Measurements from ENCODE around the gene TMEM91. TPM values are rescaled to one million over a fixed set of nuclear protein-coding genes. Genes with fewer than 3 reads are reported as not detected.

TMEM91 gene
- total RNA-seq, 1 donor from 2014 or later, result 14.3 TPM

DNA sequence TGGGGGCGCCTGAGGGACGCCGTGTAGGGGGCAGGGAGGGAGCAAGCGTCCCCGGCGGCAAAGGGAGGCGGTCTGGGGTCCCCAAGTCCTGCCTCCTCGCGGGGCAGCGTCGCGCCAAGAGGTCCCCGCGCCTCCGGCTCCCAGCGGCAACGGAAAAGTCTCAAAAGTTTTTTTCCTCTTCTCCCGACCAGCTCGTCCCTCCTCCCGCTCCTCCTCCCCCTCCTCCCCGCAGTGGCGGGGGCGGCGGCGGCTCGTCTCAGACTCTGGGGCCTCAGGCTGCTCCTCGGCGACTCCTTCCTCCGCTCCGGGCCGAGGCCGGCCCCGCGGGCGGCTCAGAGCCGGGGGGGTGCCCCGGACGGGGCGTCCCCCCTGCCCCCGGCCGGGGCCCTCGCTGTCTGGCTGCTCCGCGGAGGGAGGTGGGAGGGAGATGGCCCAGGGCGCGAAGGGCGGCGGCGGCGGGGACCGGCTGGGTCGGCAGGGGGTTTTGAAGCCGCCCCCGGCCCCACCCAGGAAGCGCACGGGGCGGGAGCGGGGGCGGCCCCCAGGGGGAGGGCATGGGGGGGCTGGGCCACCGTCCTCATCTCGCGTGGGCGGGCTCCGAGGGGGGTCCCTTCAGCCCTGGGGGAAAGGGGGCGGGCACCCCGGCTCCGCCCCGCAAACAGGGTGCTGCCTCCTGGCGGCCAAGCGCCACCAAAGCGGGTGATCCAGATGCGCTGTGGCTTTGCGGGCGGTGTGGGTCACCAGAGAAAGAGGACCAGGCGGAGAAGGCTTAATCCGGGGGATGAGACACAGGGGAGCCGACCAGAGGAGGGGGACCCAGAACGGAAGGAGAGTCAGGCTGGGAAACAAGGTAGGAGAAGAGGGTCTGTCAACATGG, 22.6 kb upstream of the TMEM91 start, which contains the start of gene TGFB1:
Gene TGFB1, minus strand, starts transcription at position 457 of the 877 bp plus-strand sequence. CDS start 878 bp downstream, outside the sequence.
- Mint-ChIP-seq H3K36me3 (ENCODE audit: insufficient read depth) (no peaks in the 10 kb centered on the region), H3K27me3 (peaks cover 52% of the 10 kb centered on the region), H3K4me1 (ENCODE audit: low read depth) (peaks cover 14% of the 10 kb centered on the region), H3K9me3 (ENCODE audit: low read depth) (no peaks in the 10 kb centered on the region), H3K4me3 (ENCODE audit: low read depth) (peak within 1 kb of the TSS; percentile 80), H3K27ac (peak within 1 kb of the TSS; percentile 34)
- TF ChIP-seq, protein P1, sequence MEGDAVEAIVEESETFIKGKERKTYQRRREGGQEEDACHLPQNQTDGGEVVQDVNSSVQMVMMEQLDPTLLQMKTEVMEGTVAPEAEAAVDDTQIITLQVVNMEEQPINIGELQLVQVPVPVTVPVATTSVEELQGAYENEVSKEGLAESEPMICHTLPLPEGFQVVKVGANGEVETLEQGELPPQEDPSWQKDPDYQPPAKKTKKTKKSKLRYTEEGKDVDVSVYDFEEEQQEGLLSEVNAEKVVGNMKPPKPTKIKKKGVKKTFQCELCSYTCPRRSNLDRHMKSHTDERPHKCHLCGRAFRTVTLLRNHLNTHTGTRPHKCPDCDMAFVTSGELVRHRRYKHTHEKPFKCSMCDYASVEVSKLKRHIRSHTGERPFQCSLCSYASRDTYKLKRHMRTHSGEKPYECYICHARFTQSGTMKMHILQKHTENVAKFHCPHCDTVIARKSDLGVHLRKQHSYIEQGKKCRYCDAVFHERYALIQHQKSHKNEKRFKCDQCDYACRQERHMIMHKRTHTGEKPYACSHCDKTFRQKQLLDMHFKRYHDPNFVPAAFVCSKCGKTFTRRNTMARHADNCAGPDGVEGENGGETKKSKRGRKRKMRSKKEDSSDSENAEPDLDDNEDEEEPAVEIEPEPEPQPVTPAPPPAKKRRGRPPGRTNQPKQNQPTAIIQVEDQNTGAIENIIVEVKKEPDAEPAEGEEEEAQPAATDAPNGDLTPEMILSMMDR (IDR thresholded peaks at IDR 0.05; ENCODE audit: unreplicated experiment), result peak; percentile 93
- DNase-seq (ENCODE audit: low spot score, unreplicated experiment), result peak; percentile 66

DNA sequence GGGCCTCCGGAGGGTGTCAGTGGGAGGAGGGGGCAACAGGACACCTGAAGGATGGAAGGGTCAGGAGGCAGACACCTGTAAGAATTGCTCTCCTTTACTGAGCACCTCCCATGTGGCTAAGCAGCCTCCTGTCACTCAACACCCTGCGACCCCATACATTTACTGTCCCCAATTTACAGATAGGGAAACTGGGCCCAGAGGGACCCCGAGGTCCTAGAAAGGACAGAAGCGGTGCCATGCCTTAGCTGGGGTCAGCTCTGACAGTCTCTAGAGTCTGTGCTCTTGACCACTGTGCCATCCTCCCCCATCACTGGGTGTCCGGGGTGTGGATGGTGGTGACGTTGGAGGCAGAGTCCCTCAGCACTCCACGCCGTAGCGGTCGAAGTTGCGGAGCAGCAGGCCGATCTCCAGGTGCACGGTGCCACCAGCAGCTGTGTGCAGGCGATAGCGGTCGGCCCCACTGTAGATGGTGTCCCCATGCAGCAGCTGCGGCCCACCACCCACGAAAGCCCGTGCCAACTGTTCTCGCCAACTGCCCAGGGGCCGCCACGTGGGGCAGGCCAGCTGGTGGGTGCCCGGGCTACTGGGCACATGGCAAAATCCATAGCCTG, 21.9 kb upstream of the TMEM91 start:
- peak overlapping the region; percentile 34 for H3K27ac Mint-ChIP-seq

DNA sequence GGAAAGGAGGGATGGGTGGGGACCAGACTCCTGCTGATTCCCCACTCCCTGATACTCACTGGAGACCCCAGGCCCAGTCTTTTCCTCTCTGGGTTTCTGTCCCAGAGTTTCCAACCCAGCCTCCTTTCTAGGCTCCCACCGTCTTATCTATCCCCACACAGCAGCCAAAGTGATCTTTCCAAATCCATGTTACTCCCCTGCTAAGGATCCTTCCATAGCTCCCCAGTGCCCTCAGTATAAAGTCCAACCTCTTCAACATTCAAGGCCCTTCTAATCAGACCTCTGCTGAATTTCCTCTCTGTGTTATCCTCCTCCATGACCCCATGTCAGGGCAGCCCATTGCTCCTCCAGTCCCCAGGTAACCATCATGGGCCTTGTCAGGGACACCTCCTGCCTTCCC, 21.3 kb upstream of the TMEM91 start:
- Mint-ChIP-seq H3K27ac (no peak overlapping the region), H3K9me3 (ENCODE audit: low read depth) (no peaks in the 10 kb centered on the region), H3K4me3 (ENCODE audit: low read depth) (peak overlapping the region; percentile 32)

More for the DNA sequence above, 21.9 kb upstream of the TMEM91 start:
- H3K4me1 Mint-ChIP-seq (ENCODE audit: low read depth), result peaks cover 14% of the 10 kb centered on the region
- TF ChIP-seq, protein P1 (IDR thresholded peaks at IDR 0.05; ENCODE audit: unreplicated experiment), result no peak
- DNase-seq (ENCODE audit: low spot score, unreplicated experiment), result no peak
- no peaks in the 10 kb centered on the region for H3K9me3 Mint-ChIP-seq (ENCODE audit: low read depth)
- H3K36me3 Mint-ChIP-seq (ENCODE audit: insufficient read depth), result no peaks in the 10 kb centered on the region
- H3K27me3 Mint-ChIP-seq, result peaks cover 46% of the 10 kb centered on the region
- H3K4me3 Mint-ChIP-seq (ENCODE audit: low read depth), result peak overlapping the region; percentile 75

DNA sequence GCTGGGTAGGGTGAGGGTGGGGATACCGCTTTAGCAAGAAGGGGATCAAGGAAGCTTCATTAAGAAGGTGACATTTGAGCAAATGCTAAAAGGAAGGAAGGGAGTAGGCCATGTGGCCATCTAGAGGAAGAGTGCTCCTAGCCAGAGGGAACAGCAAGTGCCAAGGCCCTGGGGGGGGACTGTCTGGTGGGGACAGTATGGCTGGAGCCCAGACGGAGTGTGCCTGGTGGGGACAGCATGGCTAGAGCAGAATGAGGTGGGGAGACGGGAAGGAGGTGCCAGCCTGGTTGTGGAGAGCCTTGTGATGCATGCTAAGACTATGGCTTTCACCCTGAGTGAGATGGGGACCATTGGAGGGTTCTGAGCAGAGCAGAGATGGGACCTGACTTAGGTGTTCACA, 20.5 kb upstream of the TMEM91 start:
- Mint-ChIP-seq H3K27ac (no peak overlapping the region), H3K9me3 (ENCODE audit: low read depth) (no peaks in the 10 kb centered on the region), H3K36me3 (ENCODE audit: insufficient read depth) (no peaks in the 10 kb centered on the region), H3K27me3 (peaks cover 34% of the 10 kb centered on the region), H3K4me3 (ENCODE audit: low read depth) (no peak overlapping the region), H3K4me1 (ENCODE audit: low read depth) (peaks cover 13% of the 10 kb centered on the region)
- DNase-seq (ENCODE audit: low spot score, unreplicated experiment), result no peak
- TF ChIP-seq, protein P1 (IDR thresholded peaks at IDR 0.05; ENCODE audit: unreplicated experiment), result no peak

More for the DNA sequence above, 21.3 kb upstream of the TMEM91 start:
- H3K4me1 Mint-ChIP-seq (ENCODE audit: low read depth), result peaks cover 14% of the 10 kb centered on the region
- TF ChIP-seq, protein P1 (IDR thresholded peaks at IDR 0.05; ENCODE audit: unreplicated experiment), result no peak
- DNase-seq (ENCODE audit: low spot score, unreplicated experiment), result no peak
- peaks cover 40% of the 10 kb centered on the region for H3K27me3 Mint-ChIP-seq
- H3K36me3 Mint-ChIP-seq (ENCODE audit: insufficient read depth), result no peaks in the 10 kb centered on the region

DNA sequence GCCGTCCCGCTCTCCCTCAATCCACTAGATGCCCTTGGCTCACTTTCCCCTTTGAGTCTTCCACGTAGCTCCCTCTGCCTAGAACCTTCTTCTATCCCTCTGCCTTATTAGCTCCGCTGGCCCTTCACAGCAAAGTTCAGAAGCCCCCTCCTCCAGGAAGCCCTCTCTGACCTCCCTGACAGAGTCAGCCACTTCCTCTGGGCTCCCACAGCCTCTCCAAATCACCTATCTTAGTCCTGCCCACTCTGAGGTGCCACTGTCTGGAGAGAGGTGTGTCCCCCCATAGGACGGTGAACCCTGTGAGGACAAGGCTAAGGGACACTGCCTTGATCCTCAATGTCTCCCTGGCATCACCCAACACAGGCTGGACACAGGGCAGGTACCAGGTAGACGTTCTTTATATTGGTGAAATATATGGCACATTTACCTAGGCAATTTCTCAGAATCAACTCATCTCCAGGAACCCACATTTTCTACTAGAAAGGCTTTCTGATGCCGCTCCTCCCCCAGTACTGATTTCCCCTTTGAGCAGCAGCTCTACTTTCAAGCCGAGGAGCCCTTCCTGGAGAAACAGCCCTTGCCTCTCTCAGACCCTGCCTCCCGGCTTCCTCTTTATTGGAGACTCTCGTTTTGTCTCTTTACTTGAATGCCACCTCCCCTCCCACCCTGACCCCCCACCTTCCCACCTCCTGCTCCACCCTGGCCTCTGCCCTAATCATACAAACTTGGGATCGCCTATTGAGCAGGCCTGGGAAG, 19.2 kb upstream of the TMEM91 start:
- peak overlapping the region; percentile 15 for H3K27ac Mint-ChIP-seq
- no peak overlapping the region for H3K4me3 Mint-ChIP-seq (ENCODE audit: low read depth)

More for the DNA sequence above, 19.2 kb upstream of the TMEM91 start:
- H3K27me3 Mint-ChIP-seq, result peaks cover 23% of the 10 kb centered on the region
- H3K36me3 Mint-ChIP-seq (ENCODE audit: insufficient read depth), result no peaks in the 10 kb centered on the region
- DNase-seq (ENCODE audit: low spot score, unreplicated experiment), result no peak
- TF ChIP-seq, protein P1 (IDR thresholded peaks at IDR 0.05; ENCODE audit: unreplicated experiment), result no peak
- peaks cover 6% of the 10 kb centered on the region for H3K4me1 Mint-ChIP-seq (ENCODE audit: low read depth)
- H3K9me3 Mint-ChIP-seq (ENCODE audit: low read depth), result no peaks in the 10 kb centered on the region
